ENCODE data around the gene PHF3.

- TF ChIP-seq EZH2phosphoT487 (IDR thresholded peaks at IDR 0.05; ENCODE audit: insufficient read depth, low read depth) (no peak), EZH2 (IDR thresholded peaks at IDR 0.05; ENCODE audit: insufficient read depth, poor library complexity, severe bottlenecking) (no peak)
Measured at GRCh38 chr6:63592886-63593285, 42.7 kb upstream of the PHF3 start.
